Fibroblast of lung (primary cell): Measurements from ENCODE around the gene CLSTN2. TPM values are rescaled to one million over a fixed set of nuclear protein-coding genes. Genes with fewer than 3 reads are reported as not detected.

Experiments
- DNase-seq, 2 donors: peaks; one replicate each; pipeline versions ENCODE4 v3.0.0 to v3.0.0-alpha.2; 2010; ENCODE audit warnings: low read depth in 2 of 2
- H2AFZ ChIP-seq: 2 replicates; pipeline ENCODE4 v1.5.1; 2012; ENCODE audit warnings: low read length, control low read depth, inconsistent platforms
- H3K27ac ChIP-seq: 2 replicates; pipeline ENCODE4 v1.5.1; 2011; ENCODE audit warnings: low read length, control low read depth; ENCODE audit not compliant: insufficient read depth
- H3K27me3 ChIP-seq: 2 replicates; pipeline ENCODE4 v1.5.1; 2011; ENCODE audit warnings: mild to moderate bottlenecking, low read length; ENCODE audit not compliant: control insufficient read depth, insufficient read depth
- H3K36me3 ChIP-seq: 2 replicates; pipeline ENCODE4 v1.5.1; 2011; ENCODE audit warnings: low read length; ENCODE audit not compliant: control insufficient read depth, insufficient read depth
- H3K4me1 ChIP-seq: 2 replicates; pipeline ENCODE4 v1.5.1; 2011; ENCODE audit warnings: low read length; ENCODE audit not compliant: control insufficient read depth, insufficient read depth; ENCODE audit errors: extremely low read depth
- H3K4me2 ChIP-seq: 2 replicates; pipeline ENCODE4 v1.5.1; 2011; ENCODE audit warnings: low read length, control low read depth; ENCODE audit not compliant: insufficient read depth; ENCODE audit errors: extremely low read depth
- H3K4me3 ChIP-seq, 4 experiments: fragments of 200-600 bp in 1 of 4; sonication (generic) in 1 of 4; replicated peaks in 1 of 4; 2 replicates each; pipeline ENCODE4 v1.5.1; 2011 to 2016; ENCODE audit warnings: low read length in 4 of 4, low read depth in 3 of 4, mild to moderate bottlenecking in 3 of 4, control low read depth in 2 of 4, inconsistent platforms in 1 of 4, mixed read lengths in 1 of 4; ENCODE audit not compliant: insufficient read depth in 1 of 4; ENCODE audit errors: control extremely low read depth in 1 of 4
- H3K79me2 ChIP-seq: 2 replicates; pipeline ENCODE4 v1.5.1; 2012; ENCODE audit warnings: mild to moderate bottlenecking, low read length, inconsistent platforms; ENCODE audit not compliant: control insufficient read depth, insufficient read depth
- H3K9ac ChIP-seq: 2 replicates; pipeline ENCODE4 v1.5.1; 2011; ENCODE audit warnings: mild to moderate bottlenecking, low read length, control low read depth; ENCODE audit not compliant: insufficient read depth
- H3K9me3 ChIP-seq: 2 replicates; pipeline ENCODE4 v1.5.1; 2012; ENCODE audit warnings: low read depth, low read length; ENCODE audit not compliant: control insufficient read depth, insufficient read depth
- H4K20me1 ChIP-seq: 2 replicates; pipeline ENCODE4 v1.5.1; 2011; ENCODE audit warnings: low read length; ENCODE audit not compliant: control insufficient read depth, insufficient read depth; ENCODE audit errors: extremely low read depth
- CTCF ChIP-seq, 2 donors: IDR thresholded peaks in 1 of 2; conservative IDR thresholded peaks in 1 of 2; 1 replicate in 1 of 2; 2 replicates in 1 of 2; pipeline ENCODE4 v1.5.1; 2011 to 2012; ENCODE audit warnings: low read length in 2 of 2, control low read depth in 1 of 2, inconsistent platforms in 1 of 2, low read depth in 1 of 2, mild to moderate bottlenecking in 1 of 2
- EZH2 ChIP-seq: IDR thresholded peaks from 2 replicates; pipeline ENCODE4 v1.5.1; 2012; ENCODE audit warnings: low read length, control low read depth, mild to moderate bottlenecking; ENCODE audit errors: missing control alignments
- polyA plus RNA-seq, 2 donors: library from polyadenylated mRNA; depleted of rRNA in 1 of 2; stranded (reverse) in 1 of 2; unstranded in 1 of 2; fragments of >200 nt; gene quantifications; 2 replicates each; pipeline ENCODE4 v1.2.1, GENCODE V29; 2011 to 2012; ENCODE audit warnings: missing spikeins in 1 of 2
- total RNA-seq: library from RNA; depleted of rRNA; stranded (reverse); fragments of >200 nt; gene quantifications from 2 replicates; pipeline ENCODE4 v1.2.1, GENCODE V29; 2014

The CLSTN2 gene
- total and polyA plus RNA-seq, 2 donors (not counting 1 experiment from before 2014, with no cell fraction given) = under 0.01 to 1.3 TPM

GRCh38 chr3:140086642-140087041 is 151.7 kb downstream of the CLSTN2 start:
- no peaks in the 10 kb centered on the region for H3K27me3 ChIP-seq
- no peak overlapping the region for H3K4me2 ChIP-seq
- no peak for DNase-seq
- H4K20me1 ChIP-seq = no peaks in the 10 kb centered on the region
- no peak overlapping the region for H2AFZ ChIP-seq
- no peaks in the 10 kb centered on the region for H3K9me3 ChIP-seq
- H3K4me1 ChIP-seq = no peaks in the 10 kb centered on the region
- H3K9ac ChIP-seq = no peak overlapping the region
- no peaks in the 10 kb centered on the region for H3K36me3 ChIP-seq
- no peaks in the 10 kb centered on the region for H3K79me2 ChIP-seq
- TF ChIP-seq EZH2 = no peak
- TF ChIP-seq CTCF (conservative IDR thresholded peaks at IDR 0.05 in 1 of 2, IDR thresholded peaks at IDR 0.05 in 1 of 2; ENCODE audit: low read depth in 1 of 2, low read length in 2 of 2) = no peak
- no peak overlapping the region for H3K27ac ChIP-seq
- no peak overlapping the region for H3K4me3 ChIP-seq

GRCh38 chr3:140088058-140088457 is 153.1 kb downstream of the CLSTN2 start:
- Histone ChIP-seq H3K79me2 (no peaks in the 10 kb centered on the region), H3K4me1 (no peaks in the 10 kb centered on the region), H3K36me3 (no peaks in the 10 kb centered on the region), H3K27ac (no peak overlapping the region), H3K4me2 (no peak overlapping the region), H3K4me3 (no peak overlapping the region), H4K20me1 (no peaks in the 10 kb centered on the region), H3K27me3 (no peaks in the 10 kb centered on the region), H2AFZ (no peak overlapping the region), H3K9me3 (no peaks in the 10 kb centered on the region), H3K9ac (no peak overlapping the region)
- TF ChIP-seq CTCF (conservative IDR thresholded peaks at IDR 0.05 in 1 of 2, IDR thresholded peaks at IDR 0.05 in 1 of 2; ENCODE audit: low read depth in 1 of 2, low read length in 2 of 2) (no peak), EZH2 (no peak)
- no peak for DNase-seq

GRCh38 chr3:140088513-140088912 is 153.5 kb downstream of the CLSTN2 start:
- Histone ChIP-seq H3K79me2 (no peaks in the 10 kb centered on the region), H3K27me3 (no peaks in the 10 kb centered on the region), H3K27ac (no peak overlapping the region), H3K4me3 (no peak overlapping the region), H3K4me2 (no peak overlapping the region), H2AFZ (no peak overlapping the region), H3K9ac (no peak overlapping the region), H3K4me1 (no peaks in the 10 kb centered on the region), H3K9me3 (no peaks in the 10 kb centered on the region), H4K20me1 (no peaks in the 10 kb centered on the region), H3K36me3 (no peaks in the 10 kb centered on the region)
- no peak for DNase-seq
- TF ChIP-seq CTCF (conservative IDR thresholded peaks at IDR 0.05 in 1 of 2, IDR thresholded peaks at IDR 0.05 in 1 of 2; ENCODE audit: low read depth in 1 of 2, low read length in 2 of 2) (no peak), EZH2 (no peak)
